DOHH2 (cell line): ENCODE results near the gene SNX22.

Experiments
- H3F3A ChIP-seq: fragments of 200-600 bp; sonication (generic), shearing (Covaris generic); 2 replicates; pipeline ENCODE4 v1.6.0; 2016; ENCODE audit warnings: antibody characterized with exemption, mild to moderate bottlenecking; ENCODE audit not compliant: control insufficient read depth, insufficient read depth
- H3K27ac ChIP-seq: fragments of 200-600 bp; sonication (generic); 2 replicates; pipeline ENCODE4 v1.5.1; 2014; ENCODE audit warnings: low read depth, mild to moderate bottlenecking, low read length, moderate library complexity
- H3K27me3 ChIP-seq: fragments of 200-600 bp; sonication (generic); 2 replicates; pipeline ENCODE4 v1.6.1; 2014; ENCODE audit warnings: mild to moderate bottlenecking, low read length, mixed read lengths; ENCODE audit not compliant: control insufficient read depth
- H3K36me3 ChIP-seq: fragments of 200-600 bp; sonication (generic); 2 replicates; pipeline ENCODE4 v1.6.1; 2014; ENCODE audit warnings: mild to moderate bottlenecking, low read length, moderate library complexity, mixed read lengths; ENCODE audit not compliant: control insufficient read depth
- H3K4me1 ChIP-seq: fragments of 200-600 bp; sonication (generic); 2 replicates; pipeline ENCODE4 v1.6.1; 2014; ENCODE audit warnings: mild to moderate bottlenecking, low read length, mixed read lengths; ENCODE audit not compliant: control insufficient read depth
- H3K4me2 ChIP-seq: fragments of 200-600 bp; sonication (generic); 2 replicates; pipeline ENCODE4 v1.6.0; 2014; ENCODE audit warnings: mild to moderate bottlenecking, low read length, moderate library complexity
- H3K4me3 ChIP-seq: fragments of 200-600 bp; sonication (generic); 2 replicates; pipeline ENCODE4 v1.5.1; 2014; ENCODE audit warnings: mild to moderate bottlenecking, low read length, mixed read lengths
- H3K79me2 ChIP-seq: fragments of 200-600 bp; sonication (generic); 2 replicates; pipeline ENCODE4 v1.6.1; 2014; ENCODE audit warnings: mild to moderate bottlenecking, low read length, mixed read lengths; ENCODE audit not compliant: control insufficient read depth
- H3K9me2 ChIP-seq: fragments of 200-600 bp; sonication (generic); replicated peaks from 2 replicates; pipeline ENCODE4 v1.6.1; 2014; ENCODE audit warnings: mild to moderate bottlenecking, low read length, mixed read lengths; ENCODE audit not compliant: control insufficient read depth
- H3K9me3 ChIP-seq: fragments of 200-600 bp; sonication (generic); 2 replicates; pipeline ENCODE4 v1.6.1; 2014; ENCODE audit warnings: antibody characterized with exemption, low read length, mixed read lengths; ENCODE audit not compliant: control insufficient read depth, insufficient read depth
- H4K20me1 ChIP-seq: fragments of 200-600 bp; sonication (generic); 2 replicates; pipeline ENCODE4 v1.6.0; 2014; ENCODE audit warnings: low read depth, mild to moderate bottlenecking, antibody characterized with exemption, low read length, moderate library complexity; ENCODE audit not compliant: control insufficient read depth, insufficient read depth
- CTCF ChIP-seq: fragments of 200-600 bp; sonication (generic); IDR thresholded peaks from one replicate; pipeline ENCODE4 v1.5.1; 2014; ENCODE audit warnings: antibody characterized with exemption, mild to moderate bottlenecking, low read depth, low read length; ENCODE audit not compliant: poor library complexity, severe bottlenecking
- EZH2phosphoT487 ChIP-seq: fragments of 200-600 bp; sonication (generic); IDR thresholded peaks from 2 replicates; pipeline ENCODE4 v1.6.1; 2017; ENCODE audit warnings: borderline replicate concordance, mild to moderate bottlenecking, antibody characterized with exemption, low read length, moderate library complexity, mixed read lengths

Gene SNX22

DNA sequence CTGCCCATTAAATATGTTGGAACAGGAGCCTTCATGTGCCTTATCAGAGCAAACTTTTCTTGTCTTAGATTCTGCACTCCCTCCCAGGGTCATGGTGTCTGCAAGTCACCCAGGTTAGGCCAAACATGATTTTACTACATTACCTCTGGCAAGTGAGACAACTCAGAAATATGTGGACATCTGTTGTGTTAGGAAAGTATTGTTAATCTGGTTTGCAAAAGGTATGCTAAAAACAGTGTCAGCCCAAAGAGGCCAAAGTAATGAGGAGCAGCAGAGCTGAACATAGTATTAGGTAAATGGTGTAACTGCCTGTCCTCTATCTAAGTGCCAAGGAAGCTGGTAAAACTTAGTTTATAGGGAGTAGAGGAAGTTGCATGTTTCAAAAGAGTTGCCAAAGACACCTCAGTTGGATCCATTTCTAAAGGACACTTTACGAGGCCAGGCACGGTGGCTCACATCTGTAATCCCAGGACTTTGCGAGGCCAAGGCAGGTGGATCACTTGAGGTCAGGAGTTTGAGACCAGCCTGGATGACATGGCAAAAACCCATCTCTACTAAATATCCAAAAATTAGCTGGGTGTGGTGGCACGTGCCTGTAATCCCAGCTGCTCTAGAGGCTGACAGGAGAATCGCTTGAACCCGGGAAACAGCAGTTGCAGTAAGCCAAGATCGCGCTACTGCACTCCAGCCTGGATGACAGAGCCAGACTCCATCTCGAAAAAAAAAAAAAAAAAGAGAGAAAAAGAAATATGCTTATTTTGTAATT is 33.8 kb downstream of the SNX22 start:
- Histone ChIP-seq H3K4me1 (no peaks in the 10 kb centered on the region), H3K4me2 (no peak overlapping the region), H3F3A (no peaks in the 10 kb centered on the region), H3K79me2 (no peaks in the 10 kb centered on the region), H3K36me3 (no peaks in the 10 kb centered on the region), H3K9me2 (no peaks in the 10 kb centered on the region), H3K9me3 (no peaks in the 10 kb centered on the region), H3K4me3 (no peak overlapping the region), H3K27me3 (no peaks in the 10 kb centered on the region), H3K27ac (no peak overlapping the region), H4K20me1 (no peaks in the 10 kb centered on the region)
- no peak for TF ChIP-seq CTCF
- no peak for TF ChIP-seq EZH2phosphoT487

- Histone ChIP-seq H4K20me1 (no peaks in the 10 kb centered on the region), H3K27me3 (no peaks in the 10 kb centered on the region), H3K36me3 (no peaks in the 10 kb centered on the region), H3K27ac (no peak overlapping the region), H3K4me2 (no peak overlapping the region), H3F3A (no peaks in the 10 kb centered on the region), H3K9me2 (no peaks in the 10 kb centered on the region), H3K4me3 (no peak overlapping the region), H3K9me3 (no peaks in the 10 kb centered on the region), H3K4me1 (no peaks in the 10 kb centered on the region), H3K79me2 (no peaks in the 10 kb centered on the region)
- no peak for TF ChIP-seq CTCF
- TF ChIP-seq EZH2phosphoT487 = no peak
Measured at GRCh38 chr15:64187396-64188191, 36.1 kb downstream of the SNX22 start.

DNA sequence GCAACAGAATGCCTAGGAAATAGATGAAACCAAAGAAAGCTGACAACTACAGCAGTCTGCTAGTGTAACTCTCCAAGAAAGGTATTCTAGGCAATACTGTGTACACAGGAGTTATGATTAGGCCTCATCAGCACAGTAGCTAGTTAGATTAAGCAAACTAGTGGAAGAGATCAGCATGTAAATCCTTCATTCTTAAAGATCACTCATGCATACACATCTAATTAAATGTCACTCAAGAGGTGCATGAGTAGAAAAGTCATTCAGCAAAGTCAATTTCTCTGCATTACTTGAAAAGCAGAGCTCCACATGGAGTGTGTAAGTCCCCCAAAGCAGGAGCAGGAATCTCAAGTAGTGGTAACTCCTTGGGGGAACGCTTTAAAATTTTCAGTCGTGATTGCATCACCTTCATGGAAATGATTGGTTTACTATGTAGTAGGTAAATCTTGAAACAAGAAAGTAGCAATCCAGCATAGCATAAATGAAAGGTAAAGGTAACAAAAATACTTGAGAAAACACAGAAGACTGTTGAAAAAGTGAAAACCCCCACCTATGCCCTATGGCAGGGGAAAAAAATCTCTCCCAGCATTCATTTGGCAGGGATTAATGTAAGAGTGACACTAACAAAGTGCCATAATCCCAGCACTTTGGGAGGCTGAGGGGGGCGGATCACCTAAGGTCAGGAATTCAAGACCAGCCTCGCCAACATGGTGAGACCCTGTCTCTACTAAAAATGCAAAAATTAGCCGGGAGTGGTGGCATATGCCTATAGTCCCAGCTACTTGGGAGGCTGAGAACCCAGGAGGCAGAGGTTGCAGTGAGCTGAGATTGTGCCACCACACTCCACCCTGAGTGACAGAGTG is 40.7 kb downstream of the SNX22 start:
- H3K4me2 ChIP-seq = no peak overlapping the region
- no peaks in the 10 kb centered on the region for H3K36me3 ChIP-seq
- no peaks in the 10 kb centered on the region for H3K9me2 ChIP-seq
- no peaks in the 10 kb centered on the region for H3K4me1 ChIP-seq
- no peaks in the 10 kb centered on the region for H3K9me3 ChIP-seq
- H3F3A ChIP-seq = no peaks in the 10 kb centered on the region
- TF ChIP-seq CTCF (no peak), EZH2phosphoT487 (no peak)
- H4K20me1 ChIP-seq = no peaks in the 10 kb centered on the region
- no peak overlapping the region for H3K27ac ChIP-seq
- no peaks in the 10 kb centered on the region for H3K79me2 ChIP-seq
- no peak overlapping the region for H3K4me3 ChIP-seq
- H3K27me3 ChIP-seq = no peaks in the 10 kb centered on the region
